Liver (tissue), 9 donors: Measurements from ENCODE around the gene SS18L1. TPM values are rescaled to one million over a fixed set of nuclear protein-coding genes. Genes with fewer than 3 reads are reported as not detected.

Experiments
- DNase-seq: peaks from one replicate; pipeline ENCODE4 v3.0.0-alpha.2; 2017; ENCODE audit warnings: low spot score
- H3K27ac ChIP-seq, 2 donors: one replicate each; pipeline ENCODE4 v1.7.0; 2013; ENCODE audit warnings: inconsistent platforms in 2 of 2, low read length in 2 of 2, control low read depth in 1 of 2, low read depth in 1 of 2, mild to moderate bottlenecking in 1 of 2
- H3K27me3 ChIP-seq, 4 donors: one replicate each; pipeline versions ENCODE4 v1.6.1 to v1.7.0; 2013; ENCODE audit warnings: low read length in 3 of 4, inconsistent platforms in 1 of 4, mild to moderate bottlenecking in 1 of 4, moderate library complexity in 1 of 4; ENCODE audit not compliant: control insufficient read depth in 4 of 4, insufficient read depth in 4 of 4
- H3K36me3 ChIP-seq, 4 donors: one replicate each; pipeline versions ENCODE4 v1.6.1 to v1.7.0; 2013; ENCODE audit warnings: low read length in 3 of 4, mild to moderate bottlenecking in 3 of 4, low read depth in 1 of 4, moderate library complexity in 1 of 4; ENCODE audit not compliant: control insufficient read depth in 4 of 4, insufficient read depth in 3 of 4
- H3K4me1 ChIP-seq, 4 donors: one replicate each; pipeline versions ENCODE4 v1.6.1 to v1.7.0; 2013; ENCODE audit warnings: low read length in 3 of 4, mild to moderate bottlenecking in 3 of 4, moderate library complexity in 1 of 4; ENCODE audit not compliant: control insufficient read depth in 4 of 4, insufficient read depth in 4 of 4
- H3K4me3 ChIP-seq, 3 donors: one replicate each; pipeline versions ENCODE4 v1.6.1 to v1.7.0; 2013; ENCODE audit warnings: low read length in 3 of 3, control low read depth in 1 of 3, low read depth in 1 of 3, mild to moderate bottlenecking in 1 of 3
- H3K9ac ChIP-seq, 2 donors: one replicate each; pipeline ENCODE4 v1.7.0; 2013; ENCODE audit warnings: low read length in 2 of 2, mild to moderate bottlenecking in 2 of 2, moderate library complexity in 2 of 2, control low read depth in 1 of 2, low read depth in 1 of 2
- H3K9me3 ChIP-seq, 4 donors: one replicate each; pipeline versions ENCODE4 v1.6.1 to v1.7.0; 2013; ENCODE audit warnings: low read length in 3 of 4; ENCODE audit not compliant: control insufficient read depth in 4 of 4
- ATF3 ChIP-seq: IDR thresholded peaks from 2 replicates; pipeline ENCODE4 v1.6.1; 2016; ENCODE audit warnings: antibody characterized with exemption
- EGR1 ChIP-seq, 2 donors: IDR thresholded peaks; 2 replicates each; pipeline ENCODE4 v1.6.1; 2016 to 2018; ENCODE audit warnings: antibody characterized with exemption in 2 of 2, low read depth in 2 of 2
- FOXA1 ChIP-seq: IDR thresholded peaks from 2 replicates; pipeline ENCODE4 v1.6.1; 2016; ENCODE audit warnings: antibody characterized with exemption
- FOXA2 ChIP-seq: IDR thresholded peaks from 2 replicates; pipeline ENCODE4 v1.6.1; 2016; ENCODE audit warnings: antibody characterized with exemption
- GABPA ChIP-seq, 2 donors: IDR thresholded peaks in 1 of 2; conservative IDR thresholded peaks in 1 of 2; 2 replicates each; pipeline ENCODE4 v1.6.1; 2016; ENCODE audit warnings: antibody characterized with exemption in 2 of 2, mild to moderate bottlenecking in 1 of 2, moderate library complexity in 1 of 2
- HNF4A ChIP-seq, 2 donors: conservative IDR thresholded peaks; 2 replicates each; pipeline ENCODE4 v1.6.1; 2016; ENCODE audit warnings: antibody characterized with exemption in 2 of 2, mild to moderate bottlenecking in 2 of 2
- HNF4G ChIP-seq: IDR thresholded peaks from 2 replicates; pipeline ENCODE4 v1.6.1; 2016; ENCODE audit warnings: antibody characterized with exemption
- NR2F2 ChIP-seq: IDR thresholded peaks from 2 replicates; pipeline ENCODE4 v1.6.1; 2016; ENCODE audit warnings: antibody characterized with exemption
- RAD21 ChIP-seq, 2 donors: IDR thresholded peaks; 2 replicates each; pipeline ENCODE4 v1.6.1; 2016; ENCODE audit warnings: antibody characterized with exemption in 2 of 2, mild to moderate bottlenecking in 2 of 2
- REST ChIP-seq: IDR thresholded peaks from 2 replicates; pipeline ENCODE4 v1.6.1; 2016; ENCODE audit warnings: antibody characterized with exemption, mild to moderate bottlenecking
- RXRA ChIP-seq, 2 donors: IDR thresholded peaks; 2 replicates each; pipeline ENCODE4 v1.6.1; 2017 to 2018; ENCODE audit warnings: antibody characterized with exemption in 2 of 2, mild to moderate bottlenecking in 1 of 2
- SP1 ChIP-seq: IDR thresholded peaks from 2 replicates; pipeline ENCODE4 v1.6.1; 2018; ENCODE audit warnings: antibody characterized with exemption, mild to moderate bottlenecking
- TAF1 ChIP-seq: conservative IDR thresholded peaks from 2 replicates; pipeline ENCODE4 v1.6.1; 2016; ENCODE audit warnings: antibody characterized with exemption, mild to moderate bottlenecking
- YY1 ChIP-seq: IDR thresholded peaks from 2 replicates; pipeline ENCODE4 v1.6.1; 2016; ENCODE audit warnings: antibody characterized with exemption, mild to moderate bottlenecking
- WGBS: extraction: QIAGEN DNeasy Blood & Tissue Kit; methylation state at CpG from one replicate; pipeline ENCODE4 v1.1.7; 2013; 5-methylcytosine and 5-hydroxymethylcytosine counted together
- polyA plus RNA-seq, 2 donors: library from polyadenylated mRNA; stranded (reverse) in 1 of 2; unstranded in 1 of 2; fragments of 200-250 nt in 1 of 2; fragments of >200 nt in 1 of 2; fragmentation: Nextera tagmentation in 1 of 2; extraction: Ambion mirVana in 1 of 2; gene quantifications; one replicate each; pipeline versions ENCODE4 v1.2.1 to v1.2.3, GENCODE V29; 2013 to 2015
- total RNA-seq, 2 donors: library from RNA; depleted of rRNA; stranded (reverse); fragments of >200 nt; gene quantifications; one replicate each; pipeline ENCODE4 v1.2.3, GENCODE V29; 2014
- TF ChIP-seq, protein P1 (sequence below): IDR thresholded peaks from 2 replicates; pipeline ENCODE4 v1.6.1; 2016; ENCODE audit warnings: antibody characterized with exemption
- TF ChIP-seq, protein P2 (sequence below): IDR thresholded peaks from 2 replicates; pipeline ENCODE4 v1.6.1; 2016; ENCODE audit warnings: antibody characterized with exemption
- TF ChIP-seq, protein P3 (sequence below): fragments of 150-350 bp; IDR thresholded peaks from 2 replicates; pipeline ENCODE4 v1.5.1; 2017; ENCODE audit warnings: improper control_type of control experiment, low read depth, low read length; ENCODE audit not compliant: missing input control
- donor health status: healthy.
- donor health status: healthy.
- donor health status: healthy.
- donor health status: healthy.
- donor health status: healthy.

The SS18L1 gene
- total and polyA plus RNA-seq, 4 donors = 6.1 to 24.3 (median 16.7) TPM

DNA sequence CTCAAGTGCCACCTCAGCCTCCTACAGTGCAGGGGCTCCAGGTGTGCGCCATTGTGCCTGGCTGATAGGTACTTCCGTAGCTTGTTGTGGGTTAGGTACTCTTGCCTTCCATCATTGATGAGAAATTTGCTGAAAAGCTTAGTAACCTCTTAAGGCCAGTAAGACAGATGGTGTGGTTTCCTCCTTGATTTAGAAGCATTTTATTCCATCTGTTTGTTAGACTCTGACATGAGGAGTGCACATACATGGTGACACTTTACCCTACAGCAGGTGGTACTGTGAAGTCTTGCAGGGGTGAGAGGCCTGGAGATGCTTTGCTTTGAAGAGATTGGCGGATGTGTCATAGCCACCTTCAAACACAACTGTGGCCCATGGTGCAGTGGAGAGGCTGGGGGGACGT is 24.5 kb downstream of the SS18L1 start:
- Histone ChIP-seq H3K9me3 (no peaks in the 10 kb centered on the region), H3K4me1 (no peaks in the 10 kb centered on the region), H3K9ac (no peak overlapping the region), H3K27me3 (no peaks in the 10 kb centered on the region), H3K36me3 (peaks cover 14 to 51% (median 22%) of the 10 kb centered on the region in 4 donors), H3K4me3 (no peak overlapping the region), H3K27ac (no peak overlapping the region)
- no peak for DNase-seq
- WGBS = 97% methylated on average over 4 of the region's 4 CpGs
- TF ChIP-seq, protein P1, sequence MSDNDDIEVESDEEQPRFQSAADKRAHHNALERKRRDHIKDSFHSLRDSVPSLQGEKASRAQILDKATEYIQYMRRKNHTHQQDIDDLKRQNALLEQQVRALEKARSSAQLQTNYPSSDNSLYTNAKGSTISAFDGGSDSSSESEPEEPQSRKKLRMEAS = no peak
- TF ChIP-seq RXRA (IDR thresholded peaks at IDR 0.05) (no peak), GABPA (IDR thresholded peaks at IDR 0.05 in 1 of 2, conservative IDR thresholded peaks at IDR 0.05 in 1 of 2) (no peak), RAD21 (IDR thresholded peaks at IDR 0.05) (no peak), FOXA1 (no peak), TAF1 (no peak), HNF4A (conservative IDR thresholded peaks at IDR 0.05) (no peak), FOXA2 (no peak), SP1 (no peak), YY1 (no peak), REST (no peak), ATF3 (no peak), NR2F2 (no peak)
- TF ChIP-seq, protein P2, sequence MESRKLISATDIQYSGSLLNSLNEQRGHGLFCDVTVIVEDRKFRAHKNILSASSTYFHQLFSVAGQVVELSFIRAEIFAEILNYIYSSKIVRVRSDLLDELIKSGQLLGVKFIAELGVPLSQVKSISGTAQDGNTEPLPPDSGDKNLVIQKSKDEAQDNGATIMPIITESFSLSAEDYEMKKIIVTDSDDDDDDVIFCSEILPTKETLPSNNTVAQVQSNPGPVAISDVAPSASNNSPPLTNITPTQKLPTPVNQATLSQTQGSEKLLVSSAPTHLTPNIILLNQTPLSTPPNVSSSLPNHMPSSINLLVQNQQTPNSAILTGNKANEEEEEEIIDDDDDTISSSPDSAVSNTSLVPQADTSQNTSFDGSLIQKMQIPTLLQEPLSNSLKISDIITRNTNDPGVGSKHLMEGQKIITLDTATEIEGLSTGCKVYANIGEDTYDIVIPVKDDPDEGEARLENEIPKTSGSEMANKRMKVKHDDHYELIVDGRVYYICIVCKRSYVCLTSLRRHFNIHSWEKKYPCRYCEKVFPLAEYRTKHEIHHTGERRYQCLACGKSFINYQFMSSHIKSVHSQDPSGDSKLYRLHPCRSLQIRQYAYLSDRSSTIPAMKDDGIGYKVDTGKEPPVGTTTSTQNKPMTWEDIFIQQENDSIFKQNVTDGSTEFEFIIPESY = no peak
- TF ChIP-seq, protein P3, sequence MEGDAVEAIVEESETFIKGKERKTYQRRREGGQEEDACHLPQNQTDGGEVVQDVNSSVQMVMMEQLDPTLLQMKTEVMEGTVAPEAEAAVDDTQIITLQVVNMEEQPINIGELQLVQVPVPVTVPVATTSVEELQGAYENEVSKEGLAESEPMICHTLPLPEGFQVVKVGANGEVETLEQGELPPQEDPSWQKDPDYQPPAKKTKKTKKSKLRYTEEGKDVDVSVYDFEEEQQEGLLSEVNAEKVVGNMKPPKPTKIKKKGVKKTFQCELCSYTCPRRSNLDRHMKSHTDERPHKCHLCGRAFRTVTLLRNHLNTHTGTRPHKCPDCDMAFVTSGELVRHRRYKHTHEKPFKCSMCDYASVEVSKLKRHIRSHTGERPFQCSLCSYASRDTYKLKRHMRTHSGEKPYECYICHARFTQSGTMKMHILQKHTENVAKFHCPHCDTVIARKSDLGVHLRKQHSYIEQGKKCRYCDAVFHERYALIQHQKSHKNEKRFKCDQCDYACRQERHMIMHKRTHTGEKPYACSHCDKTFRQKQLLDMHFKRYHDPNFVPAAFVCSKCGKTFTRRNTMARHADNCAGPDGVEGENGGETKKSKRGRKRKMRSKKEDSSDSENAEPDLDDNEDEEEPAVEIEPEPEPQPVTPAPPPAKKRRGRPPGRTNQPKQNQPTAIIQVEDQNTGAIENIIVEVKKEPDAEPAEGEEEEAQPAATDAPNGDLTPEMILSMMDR = no peak

- peaks cover 13 to 48% (median 22%) of the 10 kb centered on the region in 4 donors for H3K36me3 ChIP-seq
- 97% methylated on average over 23 of the region's 23 CpGs for WGBS
- H3K9ac ChIP-seq = no peak overlapping the region
- DNase-seq = no peak
- no peaks in the 10 kb centered on the region for H3K27me3 ChIP-seq
- TF ChIP-seq, protein P1 = no peak
- TF ChIP-seq HNF4A (conservative IDR thresholded peaks at IDR 0.05) = no peak
- no peak for TF ChIP-seq REST
- no peak for TF ChIP-seq NR2F2
- TF ChIP-seq FOXA1 = no peak
- no peak for TF ChIP-seq HNF4G
- no peak for TF ChIP-seq ATF3
- TF ChIP-seq EGR1 (IDR thresholded peaks at IDR 0.05; ENCODE audit: low read depth in 2 of 2) = no peak
- no peaks in the 10 kb centered on the region for H3K4me1 ChIP-seq
- H3K9me3 ChIP-seq = no peaks in the 10 kb centered on the region
- H3K27ac ChIP-seq = no peak overlapping the region
- no peak overlapping the region for H3K4me3 ChIP-seq
These were observed 25.4 kb downstream of the SS18L1 start for GRCh38 chr20:62168890-62169435.
